ENCODE measurements around the gene ANKRD28.

DNA sequence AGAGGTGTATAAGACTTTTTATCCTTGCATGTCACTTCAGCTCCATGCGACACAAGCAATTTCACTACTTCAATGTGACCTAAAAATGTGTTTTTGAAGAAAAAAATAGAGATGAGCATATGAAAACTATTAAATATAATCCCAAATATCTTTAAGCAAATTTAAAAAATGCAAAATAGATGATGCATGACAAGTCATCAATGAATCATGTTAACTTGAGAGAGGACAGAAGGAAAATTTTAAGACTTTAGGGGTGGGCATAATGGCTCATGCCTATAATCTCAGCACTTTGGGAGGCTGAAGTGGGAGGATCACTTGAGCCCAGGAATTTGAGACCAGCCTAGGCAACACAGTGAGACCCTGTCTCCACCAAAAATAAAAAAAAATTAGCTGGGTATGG lies 73.3 kb downstream of the ANKRD28 start:
- no peak for TF ChIP-seq POLR2A (IDR thresholded peaks at IDR 0.05)
- TF ChIP-seq, protein P1, sequence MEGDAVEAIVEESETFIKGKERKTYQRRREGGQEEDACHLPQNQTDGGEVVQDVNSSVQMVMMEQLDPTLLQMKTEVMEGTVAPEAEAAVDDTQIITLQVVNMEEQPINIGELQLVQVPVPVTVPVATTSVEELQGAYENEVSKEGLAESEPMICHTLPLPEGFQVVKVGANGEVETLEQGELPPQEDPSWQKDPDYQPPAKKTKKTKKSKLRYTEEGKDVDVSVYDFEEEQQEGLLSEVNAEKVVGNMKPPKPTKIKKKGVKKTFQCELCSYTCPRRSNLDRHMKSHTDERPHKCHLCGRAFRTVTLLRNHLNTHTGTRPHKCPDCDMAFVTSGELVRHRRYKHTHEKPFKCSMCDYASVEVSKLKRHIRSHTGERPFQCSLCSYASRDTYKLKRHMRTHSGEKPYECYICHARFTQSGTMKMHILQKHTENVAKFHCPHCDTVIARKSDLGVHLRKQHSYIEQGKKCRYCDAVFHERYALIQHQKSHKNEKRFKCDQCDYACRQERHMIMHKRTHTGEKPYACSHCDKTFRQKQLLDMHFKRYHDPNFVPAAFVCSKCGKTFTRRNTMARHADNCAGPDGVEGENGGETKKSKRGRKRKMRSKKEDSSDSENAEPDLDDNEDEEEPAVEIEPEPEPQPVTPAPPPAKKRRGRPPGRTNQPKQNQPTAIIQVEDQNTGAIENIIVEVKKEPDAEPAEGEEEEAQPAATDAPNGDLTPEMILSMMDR (IDR thresholded peaks at IDR 0.05) = no peak

Measured in uterus (tissue), 2 donors.